ENCODE data around the gene EDNRA.

The EDNRA gene

DNA sequence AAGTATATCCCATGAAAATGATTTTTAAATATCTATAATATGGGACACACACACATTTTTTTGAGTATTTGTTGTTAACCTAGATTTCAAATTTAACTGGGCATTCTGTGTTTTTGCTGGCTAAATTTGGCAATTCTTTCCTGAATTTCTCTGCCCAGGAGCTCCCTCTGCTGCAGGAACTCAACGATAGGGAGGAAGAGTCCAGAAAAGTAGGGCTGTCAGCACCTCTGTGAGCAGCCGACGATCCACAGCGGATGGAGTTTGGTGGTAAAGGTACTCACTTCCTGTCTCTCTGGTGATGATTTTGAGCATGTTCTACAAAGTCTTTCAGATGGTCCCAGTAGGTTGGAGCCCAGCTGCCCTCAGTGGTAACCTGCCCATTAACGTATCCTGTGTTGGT lies 113.2 kb downstream of the EDNRA start:
- Mint-ChIP-seq H3K27ac (no peak overlapping the region), H3K27me3 (ENCODE audit: low read depth) (no peaks in the 10 kb centered on the region), H3K36me3 (ENCODE audit: low read depth) (no peaks in the 10 kb centered on the region), H3K4me3 (no peak overlapping the region), H3K4me1 (peaks cover 28% of the 10 kb centered on the region), H3K9me3 (no peaks in the 10 kb centered on the region)
- TF ChIP-seq CTCF (IDR thresholded peaks at IDR 0.05; ENCODE audit: unreplicated experiment in 3 of 3) = no peak
